Panc1 (cell line): Measurements from ENCODE around the gene BOD1. TPM values are rescaled to one million over a fixed set of nuclear protein-coding genes. Genes with fewer than 3 reads are reported as not detected.

Experiments
- ATAC-seq: fragments of 200-7000 bp; cut with Tn5 transposase; 2 replicates; pipeline ENCODE4 v1.9.1; 2020; ENCODE audit warnings: mild to moderate bottlenecking, moderate library complexity
- BruUV-seq: library from RNA; stranded (reverse); fragments of 400-500 nt; replicated peaks from 2 replicates; lab custom pipeline; 2021; lab: Mats Ljungman, UMichigan
- CTCF ChIA-PET: fragments of 300-600 bp; sonication (Branson Sonifier 250); formaldehyde crosslinking; loops from one replicate; lab custom pipeline; 2022; ENCODE audit warnings: antibody characterized with exemption; lab: Charles Lee
- POLR2A ChIA-PET: fragments of 300-600 bp; sonication (Branson Sonifier 250); formaldehyde crosslinking; loops from one replicate; lab custom pipeline; 2022; ENCODE audit warnings: antibody characterized with exemption; lab: Charles Lee
- DNase-seq: peaks from one replicate; pipeline ENCODE4 v3.0.0-alpha.2; 2010; ENCODE audit warnings: low read depth, low spot score
- H3K27ac ChIP-seq: 2 replicates; pipeline ENCODE4 v1.5.1; 2011; ENCODE audit warnings: mild to moderate bottlenecking, low read length, inconsistent platforms
- H3K27me3 ChIP-seq: fragments of 200-500 bp; sonication (Bioruptor generic); 2 replicates; pipeline ENCODE4 v1.6.0; 2014; ENCODE audit warnings: low read length, inconsistent platforms; ENCODE audit not compliant: control insufficient read depth, insufficient read depth
- H3K36me3 ChIP-seq: fragments of 200-500 bp; sonication (Bioruptor generic); 2 replicates; pipeline ENCODE4 v1.5.1; 2014; ENCODE audit warnings: inconsistent platforms, mild to moderate bottlenecking, low read length, moderate library complexity; ENCODE audit not compliant: control insufficient read depth, insufficient read depth
- H3K4me1 ChIP-seq: 2 replicates; pipeline ENCODE4 v1.5.1; 2011; ENCODE audit warnings: inconsistent platforms, mild to moderate bottlenecking, low read length, moderate library complexity; ENCODE audit not compliant: control insufficient read depth, insufficient read depth
- H3K4me3 ChIP-seq, 2 experiments: 2 replicates each; pipeline ENCODE4 v1.5.1; 2011 to 2012; ENCODE audit warnings: low read depth in 2 of 2, low read length in 2 of 2, mild to moderate bottlenecking in 2 of 2, inconsistent platforms in 1 of 2, moderate library complexity in 1 of 2
- H3K9me3 ChIP-seq: fragments of 200-500 bp; sonication (Bioruptor generic); 2 replicates; pipeline ENCODE4 v1.5.1; 2014; ENCODE audit warnings: low read depth, mild to moderate bottlenecking, inconsistent platforms, low read length, moderate library complexity; ENCODE audit not compliant: control insufficient read depth, insufficient read depth
- CTCF ChIP-seq: fragments of 450-650 bp; IDR thresholded peaks from 2 replicates; pipeline ENCODE4 v1.5.1; 2017; ENCODE audit warnings: mild to moderate bottlenecking
- POLR2AphosphoS5 ChIP-seq: IDR thresholded peaks from 2 replicates; pipeline ENCODE4 v1.6.1; 2012; ENCODE audit warnings: mild to moderate bottlenecking, low read depth, low read length, moderate library complexity
- REST ChIP-seq, 2 experiments: IDR thresholded peaks; 2 replicates each; pipeline ENCODE4 v1.6.1; 2011 to 2012; ENCODE audit warnings: low read depth in 2 of 2, control low read depth in 1 of 2, low read length in 1 of 2, mild to moderate bottlenecking in 1 of 2, moderate library complexity in 1 of 2; ENCODE audit not compliant: insufficient read depth in 1 of 2
- SIN3A ChIP-seq: IDR thresholded peaks from 2 replicates; pipeline ENCODE4 v1.6.1; 2012; ENCODE audit warnings: low read depth, mild to moderate bottlenecking, low read length, moderate library complexity, borderline replicate concordance; ENCODE audit not compliant: insufficient read depth
- TCF7L2 ChIP-seq: IDR thresholded peaks from 2 replicates; pipeline ENCODE4 v1.6.1; 2011; ENCODE audit warnings: mild to moderate bottlenecking, low read depth, low read length, inconsistent platforms
- in situ Hi-C: cut with HindIII; loops from 2 replicates; pipeline ENCODE4 v1.10.0; 2016; ENCODE audit warnings: low sequenced_read_pairs, low pct_unique_long_range_greater_than_20kb
- intact Hi-C: fragments of 100-400 bp; cut with micrococcal nuclease; formaldehyde crosslinking; loops from one replicate; pipeline ENCODE4 v1.10.0; 2022; ENCODE audit not compliant: unreplicated experiment
- total RNA-seq: library from RNA; stranded (reverse); gene quantifications from one replicate; pipeline ENCODE4 v1.2.1, GENCODE V29; 2021; ENCODE audit not compliant: unreplicated experiment

BOD1 gene
- total RNA-seq, 1 experiment from 2014 or later: 86.1 TPM

GRCh38 chr5:173631478-173631877 lies 15.0 kb upstream of the BOD1 start:
- POLR2A ChIA-PET: no interaction called here

GRCh38 chr5:173630724-173631365 lies 14.4 kb upstream of the BOD1 start:
- CTCF ChIA-PET: no interaction called here
- BruUV-seq: no TSS peak
- intact Hi-C loops: no loop called here

More at GRCh38 chr5:173631478-173631877, 15.0 kb upstream of the BOD1 start:
- Histone ChIP-seq H3K27me3 (no peaks in the 10 kb centered on the region), H3K36me3 (no peaks in the 10 kb centered on the region), H3K27ac (no peak overlapping the region), H3K4me1 (no peaks in the 10 kb centered on the region), H3K4me3 (no peak overlapping the region), H3K9me3 (no peaks in the 10 kb centered on the region)
- in situ Hi-C loops: no loop called here
- DNase-seq: no peak
- no TSS peak for BruUV-seq
- CTCF ChIA-PET: no interaction called here
- intact Hi-C loops: no loop called here
- ATAC-seq: no peak
- TF ChIP-seq SIN3A: no peak
- TF ChIP-seq REST (IDR thresholded peaks at IDR 0.05; ENCODE audit: insufficient read depth in 1 of 2, low read depth in 2 of 2, low read length in 1 of 2): no peak
- no peak for TF ChIP-seq TCF7L2
- TF ChIP-seq CTCF: no peak
- TF ChIP-seq POLR2AphosphoS5: no peak

More at GRCh38 chr5:173630724-173631365, 14.4 kb upstream of the BOD1 start:
- no peaks in the 10 kb centered on the region for H3K36me3 ChIP-seq
- in situ Hi-C loops: no loop called here
- POLR2A ChIA-PET: no interaction called here
- no peak for TF ChIP-seq CTCF
- H3K4me1 ChIP-seq: no peaks in the 10 kb centered on the region
- no peak for DNase-seq
- H3K4me3 ChIP-seq: no peak overlapping the region
- no peak for ATAC-seq
- no peak overlapping the region for H3K27ac ChIP-seq
- H3K9me3 ChIP-seq: no peaks in the 10 kb centered on the region
- no peaks in the 10 kb centered on the region; the same call in 1 of the 2 replicates for H3K27me3 ChIP-seq
